NCI-H1694 (cell line): ENCODE results near the gene UNC79.
A peak's percentile ranks its signal among the peaks of the same experiment; 100 is the strongest.

ENCODE experiments used
- DNase-seq: peaks from one replicate; lab custom pipeline; 2025; lab: John Stamatoyannopoulos, UW

UNC79 gene

GRCh38 chr14:93548102-93548843, 117.5 kb downstream of the UNC79 start:
- no peak for DNase-seq

- DNase-seq: no peak
Measured at GRCh38 chr14:93549595-93549994, 118.9 kb downstream of the UNC79 start.

DNA sequence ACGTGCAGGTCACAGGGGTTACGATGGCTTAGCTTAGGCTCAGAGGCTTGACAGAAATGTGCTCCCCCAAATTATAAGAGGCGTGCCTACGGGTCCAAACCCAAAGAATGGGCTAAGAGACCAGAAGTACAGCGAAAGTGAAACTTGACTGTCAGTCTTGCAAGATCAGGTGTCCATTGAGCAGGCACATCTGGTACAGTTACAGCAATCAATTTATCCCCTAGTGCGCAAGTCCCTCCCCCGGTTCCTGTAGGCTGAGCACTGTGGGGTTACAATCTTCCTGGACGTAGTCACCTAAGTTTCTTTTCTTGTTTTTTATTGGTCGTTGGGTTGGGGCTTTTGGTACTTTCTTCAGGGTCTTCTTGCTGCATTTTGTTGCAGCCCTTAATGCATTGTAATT, 134.2 kb downstream of the UNC79 start:
- DNase-seq: no peak

DNA sequence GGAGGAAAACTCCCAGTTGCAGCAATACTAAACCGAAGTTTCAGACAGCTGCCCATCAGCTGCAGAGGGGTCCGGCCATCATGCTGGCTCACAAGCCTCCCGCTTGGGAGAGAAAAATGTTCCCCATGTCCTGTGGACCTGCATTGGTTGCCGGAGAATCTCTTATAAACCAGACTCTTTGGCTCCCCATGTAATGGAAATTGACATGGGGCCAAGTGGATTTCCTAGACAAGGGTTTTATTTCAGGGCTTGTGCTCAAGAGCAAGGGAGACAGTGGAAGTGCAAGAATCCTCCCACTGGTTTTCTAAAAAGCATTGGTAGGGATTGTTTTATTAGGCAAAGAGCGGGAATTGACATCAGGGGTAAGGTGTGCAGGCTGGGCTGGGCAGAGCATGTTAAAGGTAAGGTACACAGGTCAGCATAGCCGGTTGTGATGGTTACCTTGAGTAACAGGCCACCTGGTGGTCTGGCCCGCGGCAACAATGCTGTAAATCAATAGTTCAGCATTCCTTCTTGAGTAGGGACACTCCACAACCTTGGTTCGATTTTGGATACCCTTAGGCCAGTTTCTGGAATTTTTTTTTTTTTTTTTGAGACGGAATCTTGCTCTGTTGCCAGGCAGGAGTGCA, 135.4 kb downstream of the UNC79 start:
- no peak for DNase-seq

DNA sequence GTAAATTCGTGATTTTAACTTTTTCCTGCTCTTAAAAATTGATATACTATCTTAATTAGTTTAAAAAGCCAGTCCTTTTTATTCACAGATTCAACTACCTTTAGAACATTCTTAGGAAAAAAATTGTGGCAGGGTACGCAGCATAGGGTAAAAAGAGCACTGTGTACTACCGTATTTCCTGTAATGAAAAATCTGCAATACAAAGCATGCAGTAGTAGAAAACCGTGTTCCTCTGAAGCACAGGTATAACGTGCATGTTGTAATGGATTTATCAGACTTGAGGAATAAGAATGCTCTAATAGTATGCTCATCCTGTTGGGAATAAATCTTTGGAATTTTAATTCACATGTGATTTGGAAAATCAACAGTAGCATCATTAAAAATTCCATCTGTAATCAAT, 140.5 kb downstream of the UNC79 start:
- no peak for DNase-seq

GRCh38 chr14:93579178-93579577, 148.4 kb downstream of the UNC79 start:
- no peak for DNase-seq

DNA sequence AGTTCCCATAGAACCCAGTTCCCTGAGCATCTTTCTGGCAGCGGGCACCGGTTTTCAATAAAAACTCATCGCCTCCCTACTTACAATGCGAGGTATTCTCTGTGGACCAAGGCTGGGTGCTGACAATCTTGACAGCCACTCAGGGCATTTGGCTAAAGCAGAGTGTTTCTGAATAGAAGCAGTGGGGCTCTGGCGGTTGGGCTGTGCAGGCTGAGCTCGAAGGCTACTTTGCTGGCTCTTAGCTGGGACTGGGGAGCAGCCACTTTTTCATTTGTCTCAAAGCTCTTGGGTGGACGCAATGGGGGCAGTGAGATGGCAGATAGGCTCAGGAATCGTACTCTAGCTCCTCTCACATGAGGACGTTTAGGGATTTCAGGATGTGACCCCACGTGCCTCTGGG, 151.8 kb downstream of the UNC79 start:
- DNase-seq: no peak

- DNase-seq: no peak
Measured at GRCh38 chr14:93587330-93587729, 156.6 kb downstream of the UNC79 start.

DNA sequence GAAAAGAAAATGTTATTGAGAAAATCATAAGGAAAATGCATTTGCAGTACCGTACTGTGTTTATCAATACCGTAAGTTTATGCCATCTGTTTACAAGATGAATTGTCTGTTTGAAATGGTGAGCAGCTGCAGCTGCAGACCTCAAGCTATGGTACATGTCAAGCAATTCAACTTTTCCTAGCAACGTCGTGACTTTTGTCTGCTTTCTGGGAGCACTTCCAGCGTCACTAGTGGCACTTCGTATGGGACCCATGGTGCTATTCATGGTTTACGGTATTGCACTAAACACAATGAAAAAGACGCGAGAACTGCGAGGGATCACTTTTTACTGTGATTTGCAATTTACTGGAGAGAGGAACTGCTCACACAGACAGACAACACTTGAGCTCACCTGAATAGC, 160.8 kb downstream of the UNC79 start:
- peak; percentile 21 for DNase-seq

DNA sequence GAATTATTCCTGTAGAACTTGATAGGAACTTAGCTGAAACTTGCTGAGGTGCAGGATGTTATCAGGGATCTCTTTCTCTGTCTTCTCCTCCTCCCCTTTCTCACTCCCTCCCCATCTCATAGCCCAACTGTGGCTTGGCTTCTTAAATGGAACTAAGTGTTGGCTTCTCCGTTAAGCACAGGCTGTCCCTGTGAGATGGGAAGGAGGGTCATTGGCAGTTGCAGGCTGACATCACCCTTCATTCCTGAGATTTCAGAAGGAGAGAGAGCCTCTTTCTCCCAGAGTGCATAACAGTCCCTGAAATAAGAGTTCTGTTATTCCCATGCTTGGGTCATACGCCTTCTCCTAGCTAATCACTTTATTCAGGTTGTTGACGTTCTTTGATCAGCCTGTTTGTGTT, 162.0 kb downstream of the UNC79 start:
- no peak for DNase-seq

GRCh38 chr14:93606091-93606490, 175.4 kb downstream of the UNC79 start:
- no peak for DNase-seq

- peak; percentile 85 for DNase-seq
Measured at GRCh38 chr14:93619176-93619793, 188.5 kb downstream of the UNC79 start.

- DNase-seq: no peak
Measured at GRCh38 chr14:93628048-93628447, 197.3 kb downstream of the UNC79 start.

DNA sequence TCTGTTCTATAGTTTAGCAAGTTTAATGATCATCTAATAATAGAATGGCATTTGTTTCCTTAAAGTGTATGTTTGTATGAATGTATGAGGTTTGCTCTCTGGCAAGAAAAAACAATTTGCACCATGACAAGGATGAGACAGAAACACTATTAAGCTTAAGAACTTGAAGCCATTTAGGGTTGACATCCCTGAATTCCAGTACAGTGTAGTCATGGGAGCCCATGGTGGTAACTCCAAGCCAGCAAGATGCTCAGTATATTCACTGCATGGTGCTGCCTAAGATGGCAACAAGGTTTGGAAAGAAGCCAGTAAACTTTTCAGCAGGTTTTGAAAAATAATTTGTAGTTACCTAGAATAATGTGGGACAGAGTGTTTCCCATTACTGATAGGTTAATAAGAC, 198.9 kb downstream of the UNC79 start:
- DNase-seq: no peak

GRCh38 chr14:93638790-93639189, 208.1 kb downstream of the UNC79 start:
- no peak for DNase-seq

GRCh38 chr14:93643127-93643526, 212.4 kb downstream of the UNC79 start:
- DNase-seq: no peak

- DNase-seq: no peak
Measured at GRCh38 chr14:93643676-93644075, 212.9 kb downstream of the UNC79 start.

GRCh38 chr14:93645200-93645599, 214.5 kb downstream of the UNC79 start:
- no peak for DNase-seq

DNA sequence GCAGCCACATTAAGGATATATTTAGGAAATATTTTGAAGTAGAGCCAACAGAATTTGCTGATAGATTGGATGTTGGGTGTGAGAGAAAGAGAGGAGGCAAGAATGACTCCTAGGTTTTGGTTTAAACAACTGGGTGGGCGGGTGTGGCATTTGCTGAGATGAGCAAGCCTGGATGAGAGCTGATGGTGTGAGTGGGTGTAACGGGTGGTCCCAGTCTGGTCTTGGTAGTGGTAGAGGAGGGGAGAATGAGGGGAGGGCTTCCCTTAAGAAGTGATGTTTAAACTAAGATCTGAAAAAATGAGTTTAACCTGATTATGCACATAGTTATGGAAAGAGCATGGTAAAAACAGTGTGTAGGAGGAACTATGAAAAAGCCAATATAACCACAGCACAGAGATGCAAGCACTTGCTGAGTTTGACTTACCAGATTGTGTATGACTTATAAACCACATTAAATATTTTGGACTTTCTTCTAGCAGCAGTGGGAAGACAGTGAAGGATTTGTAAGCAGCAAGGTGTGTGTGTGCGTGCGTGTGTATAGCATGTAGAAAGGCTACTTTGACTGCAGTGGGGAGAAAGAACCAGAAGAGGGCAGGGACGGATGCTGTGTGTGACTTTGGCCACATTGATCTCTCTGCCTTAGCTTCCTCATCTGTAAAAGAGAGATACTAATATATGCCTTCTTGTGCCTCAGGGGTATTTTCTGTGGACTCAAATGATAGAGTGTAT, 217.9 kb downstream of the UNC79 start:
- peak; percentile 47 for DNase-seq

GRCh38 chr14:93654599-93654998, 223.9 kb downstream of the UNC79 start:
- DNase-seq: no peak

DNA sequence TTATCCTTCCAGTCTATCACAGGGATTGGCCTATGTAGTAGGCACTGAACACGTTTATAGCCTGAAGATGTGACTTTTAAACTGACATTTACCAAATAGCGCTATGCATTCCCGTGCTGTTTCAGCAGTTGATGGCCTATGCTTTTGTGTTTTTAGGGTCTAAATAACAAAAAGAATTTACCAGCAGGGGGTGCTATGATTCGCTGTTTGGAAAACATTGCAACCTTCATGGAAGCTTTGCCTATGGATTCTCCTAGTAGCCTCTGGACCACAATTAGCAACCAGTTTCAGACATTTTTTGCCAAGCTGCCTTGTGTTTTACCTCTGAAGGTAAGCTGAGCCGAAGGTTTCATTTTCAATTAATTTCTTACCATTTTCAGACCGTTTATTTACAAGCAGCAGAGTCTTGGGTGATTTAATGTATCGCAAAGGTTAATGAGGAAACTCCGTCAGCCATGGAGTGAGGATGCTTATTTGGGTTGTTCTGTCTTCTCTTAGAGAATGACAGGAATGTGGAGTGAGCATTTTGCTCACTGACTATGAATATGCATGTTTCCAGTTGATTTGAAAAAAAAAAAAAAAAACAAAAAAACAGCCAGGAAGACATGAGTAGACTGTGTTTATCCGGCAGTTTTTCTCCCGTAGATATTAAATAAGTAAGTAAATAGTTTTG, 224.5 kb downstream of the UNC79 start:
- DNase-seq: peak; percentile 99

DNA sequence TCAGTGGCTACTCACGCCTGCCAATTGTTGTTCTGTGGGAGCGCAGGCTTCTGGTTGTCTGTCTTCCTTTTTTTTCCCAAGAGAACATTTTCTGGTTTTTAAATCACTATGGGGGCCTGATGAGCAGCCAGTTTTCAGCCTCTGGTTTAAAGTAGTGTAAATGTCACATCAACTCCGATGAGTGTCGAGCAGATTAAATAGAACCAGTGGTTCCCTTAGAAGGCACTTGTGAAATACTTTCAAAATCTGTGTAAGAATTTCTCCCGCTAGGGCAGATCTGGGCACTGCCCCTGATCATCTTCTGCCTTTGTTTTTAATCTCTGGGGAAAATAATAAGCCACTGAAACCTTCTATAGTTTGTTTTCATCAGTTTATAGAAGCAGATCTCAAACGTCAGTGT, 227.1 kb downstream of the UNC79 start:
- DNase-seq: no peak
